Measurements from ENCODE around the gene TSPAN18.

TSPAN18 gene

DNA sequence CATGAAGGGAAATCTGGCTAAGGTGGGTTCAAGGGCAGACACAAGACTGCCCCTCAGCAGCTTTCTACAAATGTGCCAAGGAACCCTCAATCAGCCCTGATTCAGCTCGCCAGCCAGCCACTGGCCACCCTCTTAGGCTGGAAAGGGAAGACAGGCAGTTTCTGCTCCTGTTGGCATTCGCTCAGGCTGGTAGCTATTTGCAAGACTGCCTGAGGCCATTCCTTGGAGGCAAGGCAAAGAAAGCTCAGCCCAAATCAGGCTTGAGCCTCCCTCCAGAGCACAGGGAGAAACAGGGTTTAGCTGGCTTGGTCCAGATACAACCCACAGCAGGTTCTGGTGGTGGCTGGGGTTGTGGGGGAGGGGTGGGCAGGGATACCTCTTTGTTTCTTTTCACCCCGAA is 204.7 kb downstream of the TSPAN18 start:
- no peak for DNase-seq

DNA sequence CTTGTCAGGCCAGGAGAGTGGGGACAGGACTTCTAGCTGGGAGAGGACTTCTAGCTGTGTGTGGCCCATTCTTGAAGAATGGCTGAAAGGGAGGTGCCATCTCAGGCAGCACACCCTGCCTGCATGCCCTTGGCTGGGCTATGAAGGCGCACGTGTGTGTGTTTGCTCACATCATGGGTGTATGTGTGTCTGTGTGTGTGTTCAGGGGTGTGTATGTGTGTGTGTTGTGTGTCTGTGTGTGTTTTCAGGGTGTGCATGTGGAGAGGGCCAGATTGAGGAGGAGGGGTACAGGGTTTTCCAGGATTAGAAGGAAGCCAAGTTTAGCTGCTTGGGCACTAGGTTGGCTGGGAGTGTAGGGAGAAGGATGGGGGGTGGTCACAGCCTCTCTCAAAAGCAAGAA is 207.3 kb downstream of the TSPAN18 start:
- DNase-seq, result no peak

DNA sequence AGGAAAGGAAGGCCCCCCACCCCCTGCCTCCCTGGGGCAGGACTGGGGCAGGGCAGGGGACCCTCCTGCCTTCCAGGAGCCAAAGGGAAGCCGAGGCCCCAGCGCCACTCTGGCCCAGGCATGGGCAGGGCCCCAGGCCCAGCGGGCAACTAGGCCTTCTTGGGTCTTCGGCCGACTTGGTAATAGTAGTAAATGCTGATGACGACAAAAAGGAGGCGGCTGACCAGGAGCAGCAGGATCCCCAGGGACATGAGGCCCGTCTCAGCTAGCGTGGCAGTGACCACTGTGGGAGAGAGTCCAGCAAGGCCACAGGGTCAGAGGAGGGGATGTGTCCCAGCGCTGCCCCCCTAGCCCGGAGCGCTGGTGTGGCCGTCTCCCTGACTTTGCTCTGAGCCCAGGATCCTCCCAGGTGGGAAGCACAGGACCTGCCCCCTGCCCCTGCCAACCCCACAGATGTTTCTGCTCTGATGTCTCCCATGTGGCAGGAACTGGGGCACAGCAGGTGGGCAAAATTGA is 208.0 kb downstream of the TSPAN18 start:
- DNase-seq, result no peak

DNA sequence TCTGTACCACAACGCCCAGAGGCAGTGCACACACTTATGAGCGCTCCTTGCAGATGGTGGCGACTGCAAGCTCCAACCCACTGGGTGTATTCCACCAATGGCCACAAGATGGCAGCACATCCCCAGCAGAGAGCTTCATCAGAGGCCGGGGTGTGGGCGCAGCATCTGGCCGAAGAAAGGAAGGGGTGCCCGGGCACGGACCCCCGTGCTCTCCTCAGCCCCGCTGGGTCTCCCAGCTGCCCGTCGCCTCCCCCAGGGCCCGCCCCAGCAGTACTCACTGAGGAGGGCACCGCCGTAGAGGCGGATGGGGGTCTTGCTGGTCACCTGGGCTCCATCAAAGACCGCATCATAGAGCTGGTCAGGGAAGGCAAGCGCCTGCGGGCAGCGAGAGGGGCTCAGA is 209.8 kb downstream of the TSPAN18 start:
- DNase-seq, result no peak

DNA sequence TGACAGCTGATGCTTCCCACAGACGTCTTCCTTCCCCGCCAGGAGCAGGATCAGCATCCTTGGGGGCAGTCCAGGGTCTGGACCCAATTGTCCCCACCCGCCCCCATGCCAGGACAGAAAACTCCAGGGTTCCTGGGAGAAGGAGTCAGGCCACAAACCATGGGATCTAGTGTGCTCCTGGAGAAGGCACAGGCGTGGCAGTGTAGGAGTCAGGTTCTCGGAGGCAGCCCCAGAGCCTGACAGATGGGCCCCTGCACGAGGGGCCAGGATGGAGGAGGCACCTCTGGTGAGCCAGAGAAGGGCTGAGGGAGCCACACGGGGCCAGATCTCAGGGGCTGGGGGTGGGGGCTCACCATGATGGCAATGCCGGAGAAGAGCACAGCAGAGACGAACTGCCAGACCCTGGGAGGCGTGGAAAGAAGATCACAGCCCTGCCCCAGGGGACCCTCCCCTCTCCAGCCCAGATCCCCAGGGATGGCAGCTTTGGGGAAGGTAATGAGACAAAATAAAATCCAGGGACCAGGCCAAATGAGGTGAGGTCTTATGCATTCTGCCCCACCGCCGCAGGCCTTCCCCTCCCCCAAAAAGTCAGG is 210.3 kb downstream of the TSPAN18 start:
- DNase-seq, result no peak

DNA sequence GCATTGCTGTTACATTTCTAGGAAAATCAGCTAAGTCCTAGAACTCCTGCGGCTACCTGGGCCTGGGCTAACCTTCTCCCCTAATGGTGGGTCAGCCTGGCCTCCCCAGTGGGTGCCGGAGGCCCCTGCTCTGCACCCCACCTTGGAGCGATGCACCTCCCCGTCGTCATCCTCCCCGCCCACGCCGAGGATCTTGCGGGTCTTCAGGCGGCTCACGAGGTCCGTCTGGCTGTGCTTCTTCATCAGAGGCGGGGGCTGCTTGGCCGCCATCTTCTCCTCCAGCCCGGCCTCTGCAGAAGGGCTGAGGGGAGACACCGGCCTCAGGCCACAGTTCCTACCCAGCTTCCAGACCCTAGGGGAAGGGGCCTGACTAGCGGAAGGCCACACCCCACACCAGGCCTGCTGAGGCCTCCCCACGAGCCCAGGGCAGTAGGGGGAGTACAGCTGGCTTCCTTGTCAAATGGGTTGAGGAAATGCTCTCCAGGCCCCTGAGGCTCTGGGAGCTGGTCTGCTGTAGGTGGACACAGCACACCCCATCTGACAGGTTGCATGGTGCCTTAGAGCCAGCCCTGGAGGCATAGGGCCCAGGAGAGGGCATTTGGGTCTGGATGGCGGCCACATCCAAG is 211.4 kb downstream of the TSPAN18 start:
- no peak for DNase-seq

DNA sequence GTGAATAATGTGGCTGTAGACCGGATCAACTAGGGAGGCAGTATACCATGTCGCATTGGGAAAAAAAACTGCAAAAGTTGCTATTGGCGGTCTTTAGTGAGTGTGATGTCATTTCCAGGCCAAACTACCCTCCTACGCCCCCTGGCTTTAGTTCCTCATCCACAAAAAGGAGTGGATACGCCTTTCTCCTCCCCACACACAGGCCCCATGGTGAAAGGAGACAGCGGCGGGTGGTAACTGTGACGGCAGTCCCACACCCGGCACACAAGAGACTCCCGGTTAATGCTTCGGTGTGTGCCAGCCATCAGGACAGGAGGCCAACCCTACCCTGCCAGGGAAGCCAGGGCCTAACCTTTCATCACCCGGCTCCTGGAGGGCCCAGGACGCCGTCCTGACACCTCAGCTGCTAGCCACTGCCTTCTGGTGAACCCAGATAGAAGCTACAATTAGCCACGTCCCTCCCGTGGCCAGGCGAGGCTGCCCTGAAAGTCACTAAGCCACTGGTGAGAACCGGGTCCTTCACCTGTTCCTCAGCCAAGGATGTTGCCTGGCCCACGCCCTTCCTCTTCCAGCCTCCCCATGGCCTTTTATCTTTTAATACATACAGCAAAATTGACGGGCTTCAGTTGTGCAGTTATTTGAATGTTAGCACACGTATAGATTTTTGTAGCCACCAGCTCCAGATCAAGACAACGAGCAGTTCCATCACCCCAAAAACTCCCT is 213.1 kb downstream of the TSPAN18 start:
- no peak for DNase-seq

DNA sequence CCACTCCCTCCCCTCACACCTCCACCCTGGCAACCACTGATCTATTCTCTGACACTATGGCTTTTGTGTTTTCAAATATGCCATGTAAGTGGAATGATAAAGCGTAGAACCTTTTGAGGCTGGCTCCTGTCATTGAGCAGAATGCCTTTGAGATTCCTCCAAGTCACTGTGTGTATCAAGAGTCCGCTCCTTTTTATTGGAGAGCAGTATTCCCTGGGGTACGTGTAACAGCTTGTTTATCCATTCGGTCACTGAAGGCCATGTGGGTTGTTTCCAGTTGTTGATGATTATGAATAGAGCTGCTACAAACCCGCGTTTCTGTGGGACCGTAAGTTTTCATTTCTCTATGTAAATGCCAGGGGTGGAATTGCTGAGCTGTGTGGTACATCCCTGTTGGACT is 213.6 kb downstream of the TSPAN18 start:
- DNase-seq, result no peak

DNA sequence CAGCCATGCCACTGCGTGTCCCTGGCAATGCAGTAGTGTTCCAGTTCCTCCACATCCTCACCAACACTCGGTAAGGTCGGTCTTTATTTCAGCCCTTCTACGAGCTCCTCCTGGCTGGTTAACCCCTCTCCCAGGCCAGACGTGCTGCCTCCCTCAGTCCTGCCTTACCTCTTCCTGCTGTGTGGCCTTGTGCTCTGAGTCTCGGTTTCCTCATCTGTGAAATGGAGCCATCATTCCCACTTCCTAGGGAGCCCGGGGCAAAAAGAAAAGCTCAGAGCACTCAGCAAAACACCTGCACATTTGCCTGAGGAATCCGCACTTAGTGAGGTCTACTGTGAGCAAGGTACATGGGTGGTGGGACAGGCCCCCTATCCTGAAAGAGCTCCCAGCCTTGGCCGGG is 214.1 kb downstream of the TSPAN18 start:
- no peak for DNase-seq

DNA sequence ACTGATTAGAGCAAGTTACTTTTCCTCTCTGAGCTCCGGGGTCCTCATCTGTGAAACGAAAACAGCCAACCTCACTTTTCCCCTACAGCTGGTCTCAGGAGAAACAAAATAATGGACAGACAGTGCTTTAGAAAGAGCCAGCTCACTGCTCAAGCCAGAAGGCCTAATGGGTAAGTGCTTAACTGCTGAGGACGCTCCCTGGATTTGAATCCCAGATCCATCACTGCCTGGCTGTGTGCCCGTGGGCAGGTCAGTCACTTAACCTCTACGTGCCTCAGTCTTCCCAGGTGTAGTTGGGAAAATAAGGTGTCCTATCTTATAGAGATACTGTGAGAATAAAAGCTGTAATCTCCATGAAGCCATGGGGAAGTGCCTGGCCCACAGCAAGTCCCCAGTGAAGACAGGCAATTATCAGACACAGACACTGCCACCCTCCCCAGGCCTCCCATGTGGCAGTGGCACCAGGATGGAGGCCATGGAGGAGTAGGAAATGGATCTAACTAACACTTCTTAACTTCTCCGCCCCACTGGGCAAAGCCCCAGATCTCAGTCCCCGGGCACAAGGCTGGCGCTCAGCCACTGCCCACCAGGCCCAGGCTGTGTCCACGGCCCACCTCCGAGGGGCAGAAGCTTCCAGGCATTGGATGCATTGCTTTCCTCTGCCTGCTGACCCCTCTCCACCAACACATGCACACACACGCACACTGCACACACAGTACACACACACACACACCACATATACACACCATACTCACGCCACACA is 214.7 kb downstream of the TSPAN18 start:
- DNase-seq, result no peak

DNA sequence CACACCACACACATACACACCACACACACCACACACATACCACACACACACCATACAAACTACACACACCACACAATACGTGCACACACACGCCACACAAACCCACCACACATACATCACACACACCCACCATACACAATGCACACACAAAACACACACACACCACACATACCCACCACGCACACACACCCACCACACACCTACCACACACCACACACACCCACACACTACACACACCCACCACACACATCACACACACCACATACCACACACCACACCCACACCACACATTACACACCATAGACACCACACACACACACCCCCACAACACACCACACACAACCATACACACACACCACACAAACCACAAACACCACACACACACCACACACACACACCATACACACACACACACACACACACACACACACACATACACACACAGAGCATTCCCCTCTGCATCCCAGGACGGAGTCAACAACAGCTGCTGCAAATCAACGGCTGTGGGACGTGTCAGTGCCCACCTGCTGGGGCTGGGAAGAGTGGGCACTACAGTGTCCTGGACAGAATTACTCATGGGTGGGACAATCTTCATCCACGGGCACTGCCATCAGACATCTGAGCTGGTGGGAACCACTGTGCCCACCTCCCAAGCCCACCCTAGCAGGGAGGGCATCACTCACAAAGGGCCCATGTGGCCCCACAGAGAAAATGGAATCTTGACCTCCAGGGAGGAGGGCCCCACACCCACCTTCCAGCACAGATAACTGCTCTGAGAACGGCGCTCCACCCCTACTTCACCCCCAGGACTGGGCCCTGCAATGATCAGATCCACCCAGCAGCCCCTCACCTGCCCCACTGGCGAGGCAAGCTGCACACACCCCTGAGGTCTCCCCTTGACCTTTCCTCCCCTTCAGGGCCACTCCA is 215.5 kb downstream of the TSPAN18 start:
- no peak for DNase-seq

DNA sequence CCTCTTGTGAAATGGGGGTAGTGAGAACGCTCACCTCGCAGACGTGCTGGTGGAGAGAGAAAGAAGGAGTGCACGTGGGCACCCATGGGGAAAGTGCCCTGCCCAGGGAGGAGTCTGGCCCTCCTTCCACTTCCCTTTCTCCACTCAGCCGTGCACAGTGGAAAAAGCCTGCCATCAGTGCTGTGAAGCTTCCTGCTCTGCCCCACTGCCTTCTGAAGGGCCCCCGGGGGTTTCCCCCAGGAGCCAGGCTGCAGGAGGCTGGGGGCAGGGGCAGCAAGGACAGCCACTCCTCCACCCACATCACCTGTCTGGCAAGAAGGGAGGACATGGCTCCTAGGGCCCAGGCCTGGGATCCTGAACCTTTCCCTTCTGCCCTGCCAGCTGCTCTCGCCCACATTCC is 216.4 kb downstream of the TSPAN18 start:
- DNase-seq, result no peak

DNA sequence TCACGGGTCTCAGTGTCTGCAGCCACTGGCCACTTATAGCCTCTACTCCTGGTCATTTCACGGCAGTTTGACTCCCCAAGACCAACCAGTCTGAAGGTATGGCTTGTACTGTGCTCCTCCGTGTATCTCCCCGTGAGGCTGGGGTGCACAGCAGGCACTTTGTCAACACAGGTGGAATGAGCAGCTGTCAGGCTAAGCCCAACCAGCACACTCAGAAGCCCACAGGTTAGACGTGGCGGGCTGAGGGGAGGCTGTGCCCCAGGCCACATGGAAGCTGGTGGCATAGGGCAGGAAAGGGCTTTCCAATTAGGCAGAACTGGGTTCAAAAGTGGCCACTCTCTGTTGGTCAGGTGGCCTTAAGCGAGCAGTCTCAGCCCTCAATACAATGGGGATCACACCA is 216.9 kb downstream of the TSPAN18 start:
- no peak for DNase-seq

DNA sequence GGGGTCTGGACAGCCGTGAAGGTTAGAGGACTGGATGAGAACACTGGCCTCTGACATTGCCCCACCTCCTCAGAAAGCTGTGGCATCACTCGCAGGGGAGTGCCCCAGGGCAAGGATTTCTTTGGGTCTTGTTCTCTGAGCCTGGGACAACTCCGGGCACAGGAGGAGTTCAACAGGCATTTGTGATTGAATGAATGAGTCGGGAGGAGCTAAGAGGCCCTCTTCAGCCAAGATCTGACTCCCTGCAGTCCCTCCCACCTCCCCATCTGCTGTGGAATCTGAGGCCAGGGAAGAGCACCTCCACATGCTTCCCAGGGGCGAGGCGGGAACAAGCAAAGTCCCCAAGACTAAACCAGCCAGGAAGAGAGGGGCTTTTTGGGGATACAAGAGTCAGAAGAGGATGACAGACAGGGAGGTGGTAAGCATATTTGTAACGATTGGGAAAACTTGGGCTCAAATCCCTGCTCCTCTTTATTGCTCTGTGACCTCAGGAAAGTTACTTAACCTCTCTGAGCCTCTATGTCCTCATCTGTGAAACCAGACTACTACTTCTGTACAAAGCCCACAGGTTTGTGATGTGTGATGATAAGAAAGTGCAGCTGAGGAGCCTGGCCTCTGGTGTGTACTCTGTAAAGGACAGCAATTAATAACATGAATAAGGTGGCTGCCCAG is 217.6 kb downstream of the TSPAN18 start:
- DNase-seq, result no peak

DNA sequence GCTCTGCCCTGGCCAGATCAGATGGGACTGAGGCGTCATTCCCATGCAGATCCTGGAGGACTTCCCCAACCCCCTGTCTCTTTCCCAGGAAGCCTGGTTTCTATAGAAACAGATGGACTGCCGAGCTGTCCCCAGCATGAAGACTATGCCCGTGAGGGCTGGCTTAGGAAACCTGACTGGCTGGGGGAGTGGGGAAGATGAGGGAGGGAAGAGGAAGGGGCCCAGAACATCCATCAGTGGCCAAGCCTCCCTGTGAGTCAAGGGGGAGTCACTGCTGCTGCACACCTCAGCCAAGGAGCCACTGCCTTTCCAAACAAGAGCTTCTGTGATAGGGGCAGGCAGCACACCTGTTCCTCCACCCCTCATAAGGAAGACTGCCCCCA is 218.1 kb downstream of the TSPAN18 start:
- no peak for DNase-seq

DNA sequence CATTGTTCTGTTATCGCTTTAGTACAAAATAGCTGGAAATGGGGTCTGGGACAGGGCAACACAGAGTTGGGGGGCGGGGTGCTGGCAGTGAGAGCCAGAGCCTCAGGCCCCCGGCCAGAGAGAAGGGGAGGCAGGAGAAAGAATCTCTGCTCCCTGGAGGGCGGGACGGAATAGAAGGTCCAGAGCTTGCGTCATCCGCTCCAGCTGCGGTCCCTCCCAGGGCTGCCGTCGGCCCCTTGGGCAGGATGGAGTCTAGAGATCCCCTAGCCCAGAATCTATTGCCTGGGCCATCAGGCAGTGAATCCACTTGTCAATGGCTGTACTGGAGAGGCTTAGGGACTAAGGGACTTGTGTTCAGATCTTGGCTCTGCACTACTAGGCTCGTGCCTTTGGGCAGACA is 218.9 kb downstream of the TSPAN18 start:
- no peak for DNase-seq

DNA sequence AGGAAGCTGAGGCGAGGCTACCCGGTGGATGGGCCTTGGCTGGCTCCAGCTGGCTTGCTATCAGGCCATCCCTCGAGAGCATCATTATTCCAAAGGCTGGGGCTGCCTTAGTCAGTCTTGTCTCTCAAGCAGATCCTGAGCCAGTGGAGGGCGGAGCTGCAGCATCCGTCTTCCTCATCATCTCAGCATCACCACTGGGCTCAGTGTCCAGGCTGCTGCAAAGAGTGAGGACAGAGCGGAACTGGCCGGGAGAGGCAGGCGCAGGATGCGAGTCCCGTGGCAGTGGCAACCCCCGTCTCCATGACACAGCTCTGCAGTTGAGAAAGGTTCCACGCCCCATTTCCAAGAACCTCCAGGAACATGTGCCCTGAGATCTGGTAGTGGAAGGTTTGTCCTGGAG is 219.5 kb downstream of the TSPAN18 start:
- no peak for DNase-seq

DNA sequence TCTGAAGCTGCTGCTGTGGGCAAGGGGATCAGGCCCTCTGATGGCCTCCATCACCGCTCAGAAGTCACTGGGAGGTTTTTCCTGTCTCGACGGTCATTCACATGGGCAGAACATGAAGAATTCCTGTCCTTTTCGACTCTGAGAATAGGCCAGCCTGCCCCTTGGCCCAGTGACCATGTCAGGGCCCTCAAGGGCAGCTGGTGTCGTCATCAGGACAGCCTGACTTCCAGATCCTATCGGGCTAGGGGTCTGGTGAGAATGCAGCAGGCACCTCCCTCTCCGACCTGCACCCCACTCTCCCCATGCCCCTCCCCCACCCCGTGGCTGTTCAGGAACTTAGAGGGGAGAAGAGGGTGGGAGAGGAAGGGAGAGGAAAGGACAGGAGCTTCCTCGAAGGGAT is 220.4 kb downstream of the TSPAN18 start:
- no peak for DNase-seq

DNA sequence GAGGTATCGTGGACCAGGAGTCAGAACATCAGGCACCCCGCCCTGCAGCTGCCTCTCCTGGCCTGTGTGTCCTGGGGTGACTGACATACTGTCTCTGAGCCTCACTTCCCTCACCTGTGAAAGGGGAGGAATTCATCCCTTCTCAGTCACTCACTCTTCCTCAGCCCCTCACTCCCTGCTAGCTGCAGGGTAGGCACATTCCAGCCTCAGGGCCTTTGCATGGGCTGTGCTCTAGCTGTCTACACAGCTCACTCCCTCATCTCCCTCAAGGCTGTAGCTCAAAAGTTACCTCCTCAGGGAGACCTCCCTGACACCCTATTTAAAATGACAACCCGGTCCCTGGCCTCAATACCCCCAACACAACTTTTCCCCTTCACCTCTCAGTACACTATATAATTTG is 221.4 kb downstream of the TSPAN18 start:
- no peak for DNase-seq

DNA sequence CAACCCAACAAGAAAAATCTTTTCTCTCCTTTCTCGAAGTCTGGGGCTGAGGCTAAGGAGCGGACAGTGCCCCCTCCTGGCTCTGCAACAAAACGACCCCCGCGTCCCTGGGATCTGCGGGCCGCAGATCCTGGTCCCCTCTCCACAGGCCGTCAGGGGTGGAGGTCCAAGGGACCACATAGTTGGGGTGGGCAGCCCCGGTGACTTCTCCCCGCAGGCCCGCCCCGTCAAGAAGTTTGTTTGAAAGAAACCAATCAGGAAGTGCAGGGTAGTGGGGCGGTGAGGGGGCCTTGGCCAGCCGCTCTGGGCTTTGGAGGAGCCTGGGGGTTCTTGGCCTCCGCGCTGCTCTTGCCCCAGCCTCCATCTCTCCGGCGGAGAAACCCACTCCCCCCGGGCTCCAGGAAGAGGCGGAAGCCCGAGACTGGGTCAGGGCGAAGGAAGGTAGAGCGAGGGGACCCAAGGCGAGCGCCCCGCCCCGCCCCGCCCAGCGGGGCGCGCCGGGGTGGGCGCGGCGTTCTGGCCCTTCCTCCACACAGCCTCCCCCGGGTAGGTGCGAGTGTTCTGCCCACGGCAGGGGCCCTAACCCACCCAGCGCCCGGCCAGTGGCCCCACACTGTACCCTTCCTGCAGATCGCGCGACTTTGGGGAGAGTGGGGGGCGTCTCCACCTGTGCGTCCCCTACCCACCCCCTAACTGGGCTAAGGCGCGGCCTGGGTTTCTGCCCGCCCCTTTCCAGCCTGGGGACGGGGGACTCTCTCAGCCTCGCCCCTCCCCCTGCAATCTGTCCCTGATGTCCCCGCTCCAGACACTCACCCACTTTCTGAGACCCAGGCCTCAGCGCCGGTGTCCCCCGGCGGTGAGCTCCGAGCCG is 222.6 kb downstream of the TSPAN18 start:
- no peak for DNase-seq

Data from SIG-M5 (cell line).